MM.1S (cell line): ENCODE results near the gene LARP1B.
"Not testable (repeated sequence)": the region's sequence is repeated elsewhere in the genome, so short reads cannot be mapped to it uniquely, and the experiment has no call there.

ENCODE experiments used
- DNase-seq: peaks from one replicate; pipeline ENCODE4 v3.0.0-alpha.2; 2015
- H2AFZ ChIP-seq: fragments of 300-600 bp; sonication (generic); 2 replicates; pipeline ENCODE4 v1.6.0; 2016; ENCODE audit warnings: antibody characterized with exemption, low read length
- H3F3A ChIP-seq: fragments of 300-600 bp; sonication (generic); 2 replicates; pipeline ENCODE4 v1.6.1; 2016; ENCODE audit warnings: mild to moderate bottlenecking, antibody characterized with exemption, low read length, moderate library complexity, mixed read lengths; ENCODE audit not compliant: insufficient read depth
- H3K27ac ChIP-seq: fragments of 300-600 bp; sonication (generic); 2 replicates; pipeline ENCODE4 v1.5.1; 2016; ENCODE audit warnings: mild to moderate bottlenecking, low read length
- H3K27me3 ChIP-seq: fragments of 300-600 bp; sonication (generic); replicated peaks from 2 replicates; pipeline ENCODE4 v1.6.0; 2016; ENCODE audit warnings: low read length; ENCODE audit not compliant: insufficient read depth
- H3K36me3 ChIP-seq: fragments of 300-600 bp; sonication (generic); replicated peaks from 2 replicates; pipeline ENCODE4 v1.6.1; 2016; ENCODE audit warnings: mild to moderate bottlenecking, low read length, mixed read lengths; ENCODE audit not compliant: insufficient read depth
- H3K4me1 ChIP-seq: fragments of 300-600 bp; sonication (generic); 2 replicates; pipeline ENCODE4 v1.6.1; 2016; ENCODE audit warnings: low read length, mixed read lengths
- H3K4me2 ChIP-seq: fragments of 300-600 bp; sonication (generic); 2 replicates; pipeline ENCODE4 v1.6.0; 2016; ENCODE audit warnings: low read depth, low read length
- H3K4me3 ChIP-seq: fragments of 300-600 bp; sonication (generic); 2 replicates; pipeline ENCODE4 v1.5.1; 2016; ENCODE audit warnings: low read length, mixed read lengths
- H3K79me2 ChIP-seq: fragments of 300-600 bp; sonication (generic); 2 replicates; pipeline ENCODE4 v1.6.1; 2016; ENCODE audit warnings: mixed run types, low read length, mixed read lengths
- H3K9ac ChIP-seq: fragments of 300-600 bp; sonication (generic); 2 replicates; pipeline ENCODE4 v1.6.1; 2016; ENCODE audit warnings: low read length, mixed read lengths
- H3K9me2 ChIP-seq: fragments of 300-600 bp; sonication (generic); replicated peaks from 2 replicates; pipeline ENCODE4 v1.6.1; 2016; ENCODE audit warnings: mild to moderate bottlenecking, low read length, mixed read lengths; ENCODE audit not compliant: insufficient read depth
- H3K9me3 ChIP-seq: fragments of 300-600 bp; sonication (generic); replicated peaks from 2 replicates; pipeline ENCODE4 v1.6.1; 2016; ENCODE audit warnings: mild to moderate bottlenecking, low read length, mixed read lengths; ENCODE audit not compliant: insufficient read depth
- H4K20me1 ChIP-seq: fragments of 300-600 bp; sonication (generic); 2 replicates; pipeline ENCODE4 v1.6.1; 2016; ENCODE audit warnings: mild to moderate bottlenecking, low read length, moderate library complexity, mixed read lengths; ENCODE audit not compliant: insufficient read depth
- EZH2 ChIP-seq: fragments of 300-600 bp; sonication (generic); optimal IDR thresholded peaks from 2 replicates; pipeline ENCODE3; 2017; ENCODE audit warnings: low read depth, mild to moderate bottlenecking, antibody characterized with exemption, low read length, mixed read lengths
- EZH2phosphoT487 ChIP-seq: fragments of 300-600 bp; sonication (generic); IDR thresholded peaks from 2 replicates; pipeline ENCODE4 v1.6.1; 2018; ENCODE audit warnings: antibody characterized with exemption, low read length
- TF ChIP-seq, protein P1 (sequence below): fragments of 300-600 bp; sonication (generic); IDR thresholded peaks from 2 replicates; pipeline ENCODE4 v1.5.1; 2016; ENCODE audit warnings: antibody characterized with exemption, low read length, mixed read lengths

Gene LARP1B

DNA sequence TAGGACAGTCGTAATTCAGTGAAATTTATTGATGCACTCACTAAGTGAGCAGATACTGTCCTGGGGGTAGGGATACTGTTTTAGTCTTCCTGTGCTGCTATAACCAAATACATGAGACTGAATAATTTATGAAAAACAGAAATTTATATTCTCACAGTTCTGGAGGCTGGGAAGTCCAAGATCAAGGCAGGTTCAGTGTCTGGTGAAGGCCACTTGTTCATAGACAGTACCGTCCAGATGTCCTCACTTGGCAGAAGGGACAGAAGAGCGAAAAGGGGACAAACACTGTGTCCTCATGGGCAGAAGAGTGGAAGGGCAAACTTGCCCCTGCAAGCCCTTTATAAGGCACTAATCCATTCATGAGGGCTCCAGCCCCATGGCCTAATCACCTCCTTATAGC lies 180.9 kb downstream of the LARP1B start:
- Histone ChIP-seq H3K36me3 (no peaks in the 10 kb centered on the region), H3K9me2 (no peaks in the 10 kb centered on the region), H3K27me3 (no peaks in the 10 kb centered on the region), H3K4me3 (no peak overlapping the region), H3K4me1 (no peaks in the 10 kb centered on the region), H3K4me2 (no peak overlapping the region), H3K9me3 (no peaks in the 10 kb centered on the region), H4K20me1 (no peaks in the 10 kb centered on the region), H3K9ac (no peak overlapping the region), H2AFZ (no peak overlapping the region), H3K27ac (no peak overlapping the region), H3K79me2 (no peaks in the 10 kb centered on the region), H3F3A (no peaks in the 10 kb centered on the region)
- DNase-seq: no peak
- TF ChIP-seq, protein P1, sequence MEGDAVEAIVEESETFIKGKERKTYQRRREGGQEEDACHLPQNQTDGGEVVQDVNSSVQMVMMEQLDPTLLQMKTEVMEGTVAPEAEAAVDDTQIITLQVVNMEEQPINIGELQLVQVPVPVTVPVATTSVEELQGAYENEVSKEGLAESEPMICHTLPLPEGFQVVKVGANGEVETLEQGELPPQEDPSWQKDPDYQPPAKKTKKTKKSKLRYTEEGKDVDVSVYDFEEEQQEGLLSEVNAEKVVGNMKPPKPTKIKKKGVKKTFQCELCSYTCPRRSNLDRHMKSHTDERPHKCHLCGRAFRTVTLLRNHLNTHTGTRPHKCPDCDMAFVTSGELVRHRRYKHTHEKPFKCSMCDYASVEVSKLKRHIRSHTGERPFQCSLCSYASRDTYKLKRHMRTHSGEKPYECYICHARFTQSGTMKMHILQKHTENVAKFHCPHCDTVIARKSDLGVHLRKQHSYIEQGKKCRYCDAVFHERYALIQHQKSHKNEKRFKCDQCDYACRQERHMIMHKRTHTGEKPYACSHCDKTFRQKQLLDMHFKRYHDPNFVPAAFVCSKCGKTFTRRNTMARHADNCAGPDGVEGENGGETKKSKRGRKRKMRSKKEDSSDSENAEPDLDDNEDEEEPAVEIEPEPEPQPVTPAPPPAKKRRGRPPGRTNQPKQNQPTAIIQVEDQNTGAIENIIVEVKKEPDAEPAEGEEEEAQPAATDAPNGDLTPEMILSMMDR: no peak
- TF ChIP-seq EZH2phosphoT487 (no peak), EZH2 (no peak)

DNA sequence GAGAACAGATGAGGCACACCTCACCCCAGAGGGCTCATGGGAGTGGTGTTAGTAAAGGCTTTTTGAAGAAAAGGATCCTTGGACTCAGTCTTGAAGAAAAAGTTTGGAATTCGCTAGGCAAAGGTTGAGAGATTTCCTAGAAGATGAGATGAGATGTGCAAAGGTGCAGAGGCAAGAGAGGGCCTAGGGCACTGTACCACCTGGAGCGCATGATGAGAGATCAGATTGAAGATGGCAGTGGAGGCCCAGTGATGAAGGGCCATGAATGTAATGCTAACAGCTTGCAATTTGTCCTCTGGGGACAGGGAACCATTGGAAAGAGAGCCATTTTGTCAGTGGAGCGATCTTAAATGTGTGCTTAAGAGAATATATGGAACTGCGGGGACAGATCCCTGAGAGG lies 181.5 kb downstream of the LARP1B start:
- Histone ChIP-seq H3K36me3 (no peaks in the 10 kb centered on the region), H4K20me1 (no peaks in the 10 kb centered on the region), H3K9ac (no peak overlapping the region), H3K4me2 (no peak overlapping the region), H3K27ac (no peak overlapping the region), H3F3A (no peaks in the 10 kb centered on the region), H3K4me3 (no peak overlapping the region), H3K9me3 (no peaks in the 10 kb centered on the region), H2AFZ (no peak overlapping the region), H3K9me2 (no peaks in the 10 kb centered on the region), H3K79me2 (no peaks in the 10 kb centered on the region), H3K4me1 (no peaks in the 10 kb centered on the region), H3K27me3 (no peaks in the 10 kb centered on the region)
- no peak for DNase-seq
- TF ChIP-seq EZH2: no peak
- TF ChIP-seq, protein P1: no peak
- TF ChIP-seq EZH2phosphoT487: no peak

DNA sequence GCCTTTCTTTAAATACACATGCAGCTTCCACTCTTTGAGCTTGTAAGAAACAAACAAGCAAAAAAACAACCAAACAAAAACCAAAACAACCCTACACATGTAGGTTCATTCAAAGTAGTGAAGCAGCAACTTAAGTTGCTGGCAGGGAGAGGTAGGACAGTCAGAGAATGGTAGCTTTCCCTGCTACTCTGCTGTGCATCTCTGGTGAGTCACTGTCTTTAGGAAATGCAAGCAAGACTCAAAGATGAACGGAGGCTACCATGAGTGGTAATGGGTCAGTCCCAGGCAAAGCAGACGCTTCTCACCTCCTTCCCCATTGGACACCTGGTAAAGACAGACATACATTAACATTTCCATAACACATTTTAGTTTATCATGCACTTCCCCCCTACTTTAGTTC lies 183.3 kb downstream of the LARP1B start:
- Histone ChIP-seq H3K4me1 (no peaks in the 10 kb centered on the region), H3K27ac (no peak overlapping the region), H3F3A (no peaks in the 10 kb centered on the region), H4K20me1 (no peaks in the 10 kb centered on the region), H3K4me2 (no peak overlapping the region), H3K79me2 (no peaks in the 10 kb centered on the region), H3K36me3 (no peaks in the 10 kb centered on the region), H3K9me2 (no peaks in the 10 kb centered on the region), H3K9me3 (no peaks in the 10 kb centered on the region), H3K9ac (no peak overlapping the region), H3K27me3 (no peaks in the 10 kb centered on the region), H2AFZ (no peak overlapping the region), H3K4me3 (no peak overlapping the region)
- DNase-seq: no peak
- TF ChIP-seq EZH2 (no peak), EZH2phosphoT487 (no peak)
- TF ChIP-seq, protein P1: no peak

DNA sequence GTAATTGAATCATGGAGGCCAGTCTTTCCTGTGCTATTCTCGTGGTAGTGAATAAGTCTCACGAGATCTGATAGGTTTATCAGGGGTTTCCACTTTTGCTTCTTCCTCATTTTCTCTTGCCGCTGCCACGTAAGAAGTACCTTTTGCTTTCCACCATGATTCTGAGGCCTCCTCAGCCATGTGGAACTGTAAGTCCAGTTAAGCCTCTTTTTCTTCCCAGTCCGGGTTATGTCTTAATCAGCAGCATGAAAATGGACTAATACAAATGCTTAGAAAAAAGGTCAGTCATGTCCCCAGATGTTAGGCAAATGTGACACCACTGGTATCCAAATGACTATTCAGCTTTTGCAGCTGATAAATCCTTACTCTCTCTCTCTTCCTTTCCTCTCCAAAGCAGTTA lies 184.3 kb downstream of the LARP1B start:
- H3K4me3 ChIP-seq, H3K9me3 ChIP-seq, H3F3A ChIP-seq, H4K20me1 ChIP-seq, H2AFZ ChIP-seq, H3K4me2 ChIP-seq, H3K27ac ChIP-seq, H3K9ac ChIP-seq, H3K79me2 ChIP-seq, H3K9me2 ChIP-seq, H3K27me3 ChIP-seq, H3K36me3 ChIP-seq, DNase-seq, H3K4me1 ChIP-seq: not testable (repeated sequence)
